Embryonic facial prominence (tissue), 1 donor: ENCODE measurements around the gene UROC1.
"Not testable (repeated sequence)": the region's sequence is repeated elsewhere in the genome, so short reads cannot be mapped to it uniquely, and the experiment has no call there.

ENCODE experiments used
- DNase-seq: peaks from one replicate; pipeline ENCODE4 v3.0.0-alpha.2; 2016; ENCODE audit errors: extremely low spot score

The UROC1 gene

DNA sequence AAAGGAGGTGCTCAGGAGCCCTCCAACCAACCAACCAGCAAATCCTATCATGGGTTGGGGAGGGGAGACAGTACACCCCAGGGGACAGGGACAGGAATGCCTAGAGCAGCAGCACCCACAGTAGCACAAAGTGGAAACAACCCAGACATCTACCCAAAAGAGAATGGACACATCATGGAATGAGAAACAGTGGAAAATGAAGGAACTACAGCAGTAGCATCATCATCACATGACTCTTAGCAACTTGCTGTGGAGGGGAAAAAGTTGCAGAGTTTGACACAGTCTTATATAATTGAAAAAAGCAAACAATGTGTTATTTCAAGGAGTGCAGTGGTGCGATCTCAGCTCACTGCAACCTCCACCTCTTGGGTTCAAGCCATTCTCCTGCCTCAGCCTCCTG, 30.1 kb upstream of the UROC1 start:
- no peak for DNase-seq

DNA sequence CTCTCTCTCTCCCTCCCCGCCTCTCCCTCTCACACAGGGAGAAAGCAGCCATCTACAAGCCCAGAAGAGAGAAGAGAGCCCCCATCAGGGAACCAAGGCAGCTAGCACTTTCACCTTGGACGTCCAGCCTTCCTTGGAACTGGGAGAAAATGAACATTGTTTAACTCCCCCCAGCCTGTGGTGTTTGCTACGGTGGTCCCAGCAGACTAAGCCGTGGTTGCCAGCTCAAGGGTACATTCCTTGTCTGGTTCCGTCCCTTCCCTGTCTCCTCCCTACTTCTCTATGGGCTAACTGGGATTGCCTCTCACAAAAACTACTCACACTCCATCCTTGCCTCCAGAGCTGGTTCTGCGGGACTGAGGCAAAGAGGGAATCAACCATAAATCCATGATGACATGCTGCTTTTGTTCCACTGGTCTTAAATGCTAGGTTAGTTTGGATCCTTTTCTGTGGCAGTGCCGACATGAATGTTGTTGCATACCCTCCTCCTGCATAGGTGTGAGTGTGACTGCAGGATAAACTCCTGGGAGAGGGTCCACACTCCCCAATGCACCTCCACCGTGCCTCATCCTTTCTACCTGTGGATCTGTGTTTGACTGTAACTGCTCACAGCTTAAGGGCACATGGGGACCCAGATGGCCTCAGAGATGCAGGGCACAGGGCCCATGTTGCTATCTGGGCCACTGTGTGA, 29.1 kb upstream of the UROC1 start:
- DNase-seq = no peak

DNA sequence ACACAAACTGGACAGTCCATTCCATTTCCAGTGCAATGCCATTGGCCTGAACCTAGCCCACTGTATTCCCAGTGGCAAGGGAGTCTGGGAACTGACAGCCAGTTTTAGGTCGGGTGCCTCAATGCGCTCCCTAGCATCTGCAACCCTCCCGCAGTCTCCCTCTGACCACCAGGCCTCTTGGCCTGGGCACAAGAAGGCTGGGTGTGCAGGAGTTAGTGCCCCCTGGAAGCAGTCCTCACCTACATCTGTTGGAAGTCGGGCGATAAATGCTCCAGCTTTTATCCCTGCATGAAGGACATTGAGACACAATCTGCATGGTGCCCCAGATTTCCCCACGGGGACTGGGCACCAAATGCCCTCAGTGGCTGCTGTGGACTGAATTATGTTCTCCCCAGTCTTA, 28.4 kb upstream of the UROC1 start:
- no peak for DNase-seq

DNA sequence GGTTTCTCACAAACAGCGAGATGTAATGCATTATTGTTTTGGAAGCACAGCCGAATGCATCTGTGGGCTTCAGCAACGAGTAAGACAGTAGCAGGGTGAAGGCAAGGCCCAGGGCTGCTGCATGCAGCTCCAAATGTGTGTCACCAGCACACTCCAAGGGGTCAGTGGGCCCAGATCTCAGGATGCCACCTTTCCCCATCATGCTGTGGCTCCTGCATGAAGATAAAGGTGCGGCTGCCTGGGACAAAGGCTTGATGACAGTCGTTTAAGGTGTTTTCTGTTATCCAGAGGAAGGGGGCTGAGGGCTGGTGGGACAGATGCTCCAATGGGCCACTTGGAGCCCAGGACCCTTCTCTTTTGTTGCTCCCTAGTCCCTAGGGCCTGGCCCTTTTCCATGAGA, 28.0 kb upstream of the UROC1 start:
- no peak for DNase-seq

DNA sequence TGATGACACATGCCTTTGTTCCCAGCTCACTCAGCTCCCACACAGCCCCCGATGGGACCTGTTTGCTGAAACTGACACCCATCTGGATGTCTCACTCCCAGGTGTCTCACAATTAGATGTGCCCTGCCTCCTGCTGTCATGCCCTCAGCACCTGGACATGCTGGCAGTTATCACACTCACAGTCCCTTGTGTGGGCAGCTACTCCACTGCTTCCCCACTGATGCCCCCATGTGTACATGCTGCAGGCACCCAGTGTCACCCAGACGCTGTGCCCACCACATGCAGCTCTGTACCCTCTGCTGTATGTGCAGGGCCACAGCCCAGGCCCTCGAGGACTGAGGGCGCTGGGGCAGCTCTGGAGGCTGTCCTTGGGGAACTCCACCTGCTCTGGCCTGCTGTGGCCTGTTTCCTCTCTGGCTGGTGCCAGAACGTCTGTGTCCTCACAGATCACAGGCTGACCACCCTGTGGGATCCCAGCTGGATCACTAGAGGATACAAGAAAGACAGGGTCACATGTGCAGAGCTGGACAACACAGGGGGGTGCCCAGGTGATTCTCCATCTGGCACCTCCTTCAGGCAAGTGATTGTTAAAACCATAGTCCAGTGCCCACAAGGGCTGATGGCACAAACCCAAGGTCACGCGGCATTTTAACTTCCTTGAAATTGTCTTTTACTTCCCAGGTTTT, 27.2 kb upstream of the UROC1 start:
- DNase-seq = no peak

DNA sequence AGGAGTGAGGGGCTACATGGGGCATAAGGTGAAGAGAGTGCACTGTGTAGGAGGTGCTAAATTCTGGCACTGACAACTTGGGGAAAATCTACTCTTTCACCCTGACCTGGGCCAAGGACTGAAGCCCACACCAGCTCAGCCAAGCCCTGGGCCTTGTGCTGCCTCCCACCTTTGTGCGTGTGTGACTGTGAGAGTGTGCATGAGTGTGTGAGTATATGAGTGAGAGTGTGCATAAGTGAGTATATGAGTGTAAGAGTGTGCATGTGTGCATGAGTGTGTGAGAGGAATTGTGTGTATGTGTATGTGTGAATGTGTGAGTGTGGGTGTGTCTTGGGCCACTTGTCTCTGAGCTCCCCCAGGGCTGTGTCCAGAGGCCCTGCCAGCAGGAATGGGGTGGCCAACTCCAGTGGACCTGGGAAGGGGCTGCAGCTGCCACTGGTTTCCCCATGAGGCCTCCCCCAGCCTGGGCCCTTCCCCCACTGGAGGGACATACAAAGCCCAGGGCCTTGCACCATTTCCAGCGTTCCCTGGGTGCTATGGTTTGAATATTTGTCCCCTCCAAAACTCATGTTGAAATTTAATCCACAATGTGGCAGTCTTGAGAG, 26.0 kb upstream of the UROC1 start:
- no peak for DNase-seq

DNA sequence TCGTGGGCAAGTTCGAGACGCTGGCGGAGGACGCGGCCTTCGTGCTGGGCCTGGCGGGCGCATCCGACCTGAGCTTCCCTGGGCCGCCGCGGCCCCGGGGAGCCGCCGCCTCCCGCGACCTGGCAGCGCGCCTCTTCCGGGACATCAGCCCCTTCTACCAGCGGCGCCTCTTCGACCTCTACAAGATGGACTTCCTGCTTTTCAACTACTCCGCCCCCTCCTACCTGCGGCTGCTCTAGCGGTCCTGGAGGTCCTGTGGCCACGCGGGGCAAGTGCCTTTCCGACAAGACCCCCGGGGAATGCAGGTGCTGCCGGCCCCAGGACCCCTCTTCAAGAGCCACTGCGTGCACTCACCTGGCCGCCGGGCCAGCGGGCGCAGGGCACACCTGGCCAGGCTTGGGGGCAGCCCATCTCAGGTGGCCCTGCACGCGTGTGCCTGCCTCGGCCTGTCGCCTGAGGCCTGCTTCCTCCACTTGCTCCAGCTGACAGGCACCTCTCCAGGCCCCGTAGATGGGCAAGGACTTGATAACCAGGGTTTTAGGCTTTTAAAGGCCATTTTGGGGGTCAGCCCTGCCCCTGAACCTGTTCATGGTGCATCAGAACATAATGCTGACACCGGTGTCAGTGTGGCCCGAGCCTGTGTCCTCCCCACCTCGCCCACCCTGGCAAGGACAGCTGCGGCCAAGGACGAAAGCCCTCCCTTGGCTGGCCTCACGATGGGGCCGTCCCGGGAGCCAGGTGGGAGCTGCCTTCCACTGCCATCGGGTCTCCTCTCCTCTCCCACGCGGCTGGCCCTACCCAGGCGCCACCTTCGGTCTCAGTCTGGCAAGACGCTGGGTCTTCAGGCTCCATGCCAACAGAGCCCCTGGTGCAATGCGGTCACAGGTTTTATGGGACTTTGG, 25.0 kb upstream of the UROC1 start:
- no peak for DNase-seq

- no peak for DNase-seq
These were observed 24.2 kb upstream of the UROC1 start for GRCh38 chr3:126541628-126542339.

GRCh38 chr3:126540951-126541627, 23.5 kb upstream of the UROC1 start:
- DNase-seq = no peak

- DNase-seq = no peak
These were observed 22.8 kb upstream of the UROC1 start for GRCh38 chr3:126540342-126540849.

DNA sequence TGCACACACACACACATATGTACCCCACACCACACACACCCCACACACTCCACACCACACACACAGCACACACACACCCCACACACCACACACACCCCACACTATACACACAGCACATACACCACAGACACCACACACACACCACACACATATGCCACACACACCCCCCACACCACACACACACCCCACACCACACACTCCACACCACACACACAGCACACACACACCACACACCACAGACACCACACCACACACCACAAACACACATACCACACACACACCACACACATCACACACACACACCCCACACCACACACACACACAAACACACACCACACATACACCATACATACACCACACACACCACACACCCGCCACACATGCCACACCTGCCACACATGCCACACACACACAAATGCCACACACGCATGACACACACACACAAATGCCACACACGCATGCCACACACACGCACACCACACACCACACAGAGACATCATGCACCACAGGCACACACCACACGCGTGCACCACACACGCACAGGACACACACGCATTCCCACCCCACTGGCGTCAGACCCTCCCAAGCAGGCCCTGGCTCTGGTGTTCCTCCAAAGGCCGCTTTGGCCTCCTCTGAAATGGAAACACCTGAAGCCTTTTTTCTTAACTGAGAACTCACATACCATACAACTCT, 22.1 kb upstream of the UROC1 start:
- no peak for DNase-seq

DNA sequence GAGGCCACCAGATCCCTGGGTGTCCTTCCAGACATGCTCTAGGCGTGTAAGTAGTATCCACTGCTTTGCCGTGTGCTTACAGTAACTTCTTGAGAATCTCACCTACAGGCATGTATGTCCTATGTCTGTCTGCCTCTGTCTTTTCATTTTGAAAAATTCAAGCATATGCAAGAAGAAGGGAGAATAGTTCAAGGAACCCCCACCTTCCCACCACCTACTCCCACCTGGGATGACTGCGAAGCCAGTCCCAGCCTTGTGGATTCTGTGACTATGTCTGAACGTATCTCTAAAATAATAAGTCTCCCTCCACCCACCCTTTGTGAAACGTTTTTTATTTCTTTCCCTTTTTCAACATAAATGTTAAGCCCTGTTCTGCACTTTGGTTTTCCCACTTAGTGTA, 21.4 kb upstream of the UROC1 start:
- DNase-seq = no peak

DNA sequence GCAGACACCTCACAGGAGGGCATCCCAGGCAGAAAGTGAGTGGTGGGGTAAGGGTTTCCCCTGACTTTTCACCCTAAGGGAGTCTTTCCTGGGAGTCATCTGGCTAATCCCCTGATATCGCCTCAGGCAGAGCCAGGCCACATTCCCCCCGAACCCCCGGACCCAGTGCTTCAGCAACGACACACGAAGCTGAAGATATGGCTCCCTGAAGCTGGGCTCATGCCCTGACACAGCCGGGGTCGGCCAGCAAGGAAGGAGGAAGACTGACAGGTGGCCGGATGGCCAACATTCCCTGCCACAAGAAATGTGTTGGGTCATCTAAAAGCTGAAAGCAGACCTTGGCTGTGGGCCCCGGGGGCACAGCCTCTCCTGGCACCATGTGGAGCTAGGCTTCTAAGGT, 20.7 kb upstream of the UROC1 start:
- DNase-seq = no peak

GRCh38 chr3:126537730-126538281, 20.2 kb upstream of the UROC1 start:
- no peak for DNase-seq

GRCh38 chr3:126537116-126537729, 19.6 kb upstream of the UROC1 start:
- DNase-seq = no peak

DNA sequence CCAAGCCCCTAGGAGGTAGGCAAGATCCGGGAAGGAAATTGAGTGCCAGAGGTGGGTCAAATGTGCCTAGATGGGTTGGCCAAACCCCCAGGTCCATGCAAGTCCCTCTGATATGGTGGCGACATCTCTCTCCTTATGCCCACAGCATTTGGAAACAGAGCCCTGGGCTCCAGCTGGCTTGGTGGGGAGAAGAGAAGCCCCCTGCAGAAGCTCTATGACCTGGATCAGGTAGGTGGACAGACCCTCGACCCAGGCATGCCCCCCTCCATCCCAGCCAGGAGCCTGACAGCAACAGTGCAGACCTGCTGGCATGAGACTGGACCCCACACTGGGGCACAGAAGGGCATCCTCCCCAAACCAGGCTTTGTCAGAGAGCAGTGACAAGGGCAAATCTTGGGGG, 18.6 kb upstream of the UROC1 start:
- DNase-seq = no peak

DNA sequence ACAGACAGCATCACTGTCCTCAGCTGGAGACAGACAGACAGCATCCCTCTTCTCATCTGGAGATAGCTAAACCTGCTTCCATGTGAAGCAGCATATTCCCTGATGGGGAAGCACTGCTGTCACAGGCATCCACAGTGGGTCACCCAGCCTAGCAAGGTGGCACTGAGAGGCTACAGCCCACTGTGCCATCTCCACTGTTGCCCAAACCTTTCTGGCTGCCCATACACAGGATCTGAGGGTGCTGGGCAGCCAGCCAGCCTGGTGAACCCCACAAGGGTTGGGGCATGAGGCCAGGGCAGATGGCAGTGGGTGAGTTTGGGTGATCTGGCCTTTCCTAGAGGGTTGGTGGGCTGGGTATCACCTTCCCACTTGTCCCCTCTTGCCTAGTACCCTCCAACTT, 18.1 kb upstream of the UROC1 start:
- DNase-seq = no peak

DNA sequence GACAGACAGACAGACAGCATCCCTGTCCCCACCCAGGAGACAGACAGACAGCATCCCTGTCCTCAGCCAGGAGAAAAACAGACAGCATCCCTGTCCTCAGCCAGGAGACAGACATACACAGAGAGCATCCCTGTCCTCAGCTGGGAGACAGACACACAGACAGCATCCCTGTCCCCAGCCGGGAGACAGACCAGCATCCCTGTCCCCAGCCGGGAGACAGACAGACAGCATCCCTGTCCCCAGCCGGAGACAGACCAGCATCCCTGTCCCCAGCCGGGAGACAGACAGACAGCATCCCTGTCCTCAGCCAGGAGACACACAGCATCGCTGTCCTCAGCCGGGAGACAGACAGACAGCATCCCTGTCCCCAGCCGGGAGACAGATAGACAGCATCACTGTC, 17.1 kb upstream of the UROC1 start:
- DNase-seq = not testable (repeated sequence)

DNA sequence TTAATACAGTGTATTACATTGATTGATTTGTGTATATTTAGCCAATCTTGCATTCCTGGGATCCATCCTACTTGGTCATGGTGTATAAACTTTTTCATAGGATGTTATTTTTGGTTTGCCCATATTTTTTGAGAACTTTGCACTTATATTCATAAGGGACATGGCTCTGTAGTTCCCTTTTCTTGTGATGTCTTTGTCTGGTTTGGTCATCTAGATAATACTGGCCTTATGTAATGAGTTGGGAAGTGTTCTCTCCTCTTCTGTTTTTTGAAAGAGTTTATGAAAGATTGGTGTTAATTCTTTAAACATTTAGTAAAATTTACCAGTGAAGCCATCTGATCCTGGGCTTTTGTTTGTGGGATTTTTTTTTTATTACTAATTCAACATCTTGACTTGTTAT, 15.9 kb upstream of the UROC1 start:
- no peak for DNase-seq

DNA sequence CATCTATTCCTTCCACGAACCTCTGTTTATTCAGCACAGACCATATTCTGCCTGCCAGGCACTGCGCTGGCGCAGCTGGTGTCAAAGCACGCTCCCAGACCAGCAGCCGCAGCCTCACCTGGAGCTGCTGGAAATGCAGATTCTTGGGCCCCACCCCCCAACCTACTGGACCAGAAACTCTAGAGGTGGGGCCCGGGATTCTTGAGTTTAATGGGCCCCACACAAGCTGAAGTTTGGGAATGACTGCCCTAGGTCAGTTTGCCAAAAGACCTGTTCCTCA, 13.4 kb upstream of the UROC1 start:
- no peak for DNase-seq
